ENCODE measurements around the gene LTBP1. TPM values are rescaled to one million over a fixed set of nuclear protein-coding genes. Genes with fewer than 3 reads are reported as not detected.

Gene LTBP1
- total RNA-seq, 1 experiment from 2014 or later = 10.3 TPM

- no peak overlapping the region for H3K4me2 ChIP-seq
- BruUV-seq (replicated peaks) = no TSS peak
- H2AFZ ChIP-seq = no peak overlapping the region
- TF ChIP-seq, protein P1, sequence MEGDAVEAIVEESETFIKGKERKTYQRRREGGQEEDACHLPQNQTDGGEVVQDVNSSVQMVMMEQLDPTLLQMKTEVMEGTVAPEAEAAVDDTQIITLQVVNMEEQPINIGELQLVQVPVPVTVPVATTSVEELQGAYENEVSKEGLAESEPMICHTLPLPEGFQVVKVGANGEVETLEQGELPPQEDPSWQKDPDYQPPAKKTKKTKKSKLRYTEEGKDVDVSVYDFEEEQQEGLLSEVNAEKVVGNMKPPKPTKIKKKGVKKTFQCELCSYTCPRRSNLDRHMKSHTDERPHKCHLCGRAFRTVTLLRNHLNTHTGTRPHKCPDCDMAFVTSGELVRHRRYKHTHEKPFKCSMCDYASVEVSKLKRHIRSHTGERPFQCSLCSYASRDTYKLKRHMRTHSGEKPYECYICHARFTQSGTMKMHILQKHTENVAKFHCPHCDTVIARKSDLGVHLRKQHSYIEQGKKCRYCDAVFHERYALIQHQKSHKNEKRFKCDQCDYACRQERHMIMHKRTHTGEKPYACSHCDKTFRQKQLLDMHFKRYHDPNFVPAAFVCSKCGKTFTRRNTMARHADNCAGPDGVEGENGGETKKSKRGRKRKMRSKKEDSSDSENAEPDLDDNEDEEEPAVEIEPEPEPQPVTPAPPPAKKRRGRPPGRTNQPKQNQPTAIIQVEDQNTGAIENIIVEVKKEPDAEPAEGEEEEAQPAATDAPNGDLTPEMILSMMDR (conservative IDR thresholded peaks at IDR 0.05) = no peak
- TF ChIP-seq EZH2 (IDR thresholded peaks at IDR 0.05; ENCODE audit: low read depth) = no peak
- H3K27me3 ChIP-seq (ENCODE audit: insufficient read depth, low read depth) = no peaks in the 10 kb centered on the region
- DNase-seq = no peak
- intact Hi-C loops (cut with micrococcal nuclease; ENCODE audit: unreplicated experiment) = no loop called here
- H4K20me1 ChIP-seq (ENCODE audit: insufficient read depth) = no peaks in the 10 kb centered on the region
- ChIA-PET POLR2A (ENCODE audit: unreplicated experiment) (no interaction called here), CTCF (no interaction called here)
- no peaks in the 10 kb centered on the region for H3K4me1 ChIP-seq (replicated peaks; ENCODE audit: insufficient read depth)
- no peaks in the 10 kb centered on the region for H3K9me3 ChIP-seq (ENCODE audit: insufficient read depth, low read depth)
- no peaks in the 10 kb centered on the region for H3K36me3 ChIP-seq (ENCODE audit: low read depth)
- H3F3A ChIP-seq (ENCODE audit: insufficient read depth, low read depth) = no peaks in the 10 kb centered on the region
- no peak overlapping the region for H3K27ac ChIP-seq
- H3K4me3 ChIP-seq = no peak overlapping the region
- H3K79me2 ChIP-seq (ENCODE audit: low read depth) = no peaks in the 10 kb centered on the region
- no peaks in the 10 kb centered on the region for H3K9me2 ChIP-seq (ENCODE audit: insufficient read depth)
These were observed 294.3 kb downstream of the LTBP1 start for GRCh38 chr2:33241072-33241471.

DNA sequence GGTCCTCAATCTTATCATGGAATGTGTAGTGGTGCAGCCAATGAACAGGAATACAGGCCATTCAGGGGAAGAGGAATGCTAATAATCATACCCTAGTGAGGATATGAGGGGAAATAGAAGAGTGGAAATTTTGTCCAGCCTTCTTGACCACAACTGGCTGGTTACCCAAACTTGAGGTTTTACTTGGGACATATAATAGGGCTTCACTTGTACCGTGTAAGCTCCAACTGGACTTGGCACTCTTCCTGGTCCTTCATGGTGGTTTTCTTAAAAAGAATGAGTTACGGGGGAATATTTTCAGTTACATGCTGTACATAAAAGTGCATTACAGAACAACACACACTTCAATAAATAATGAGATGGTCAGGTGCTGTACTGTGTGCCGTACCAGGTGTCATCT is 294.8 kb downstream of the LTBP1 start:
- Histone ChIP-seq H3K9me2 (ENCODE audit: insufficient read depth) (no peaks in the 10 kb centered on the region), H3K9me3 (ENCODE audit: insufficient read depth, low read depth) (no peaks in the 10 kb centered on the region), H3K27me3 (ENCODE audit: insufficient read depth, low read depth) (no peaks in the 10 kb centered on the region), H3K27ac (no peak overlapping the region), H3K4me3 (no peak overlapping the region), H3K36me3 (ENCODE audit: low read depth) (no peaks in the 10 kb centered on the region), H3K4me2 (no peak overlapping the region), H3K79me2 (ENCODE audit: low read depth) (no peaks in the 10 kb centered on the region), H3K4me1 (replicated peaks; ENCODE audit: insufficient read depth) (no peaks in the 10 kb centered on the region), H4K20me1 (ENCODE audit: insufficient read depth) (no peaks in the 10 kb centered on the region), H2AFZ (no peak overlapping the region), H3F3A (ENCODE audit: insufficient read depth, low read depth) (no peaks in the 10 kb centered on the region)
- BruUV-seq (replicated peaks) = no TSS peak
- CTCF ChIA-PET = no interaction called here
- intact Hi-C loops (cut with micrococcal nuclease; ENCODE audit: unreplicated experiment) = no loop called here
- DNase-seq = no peak
- no peak for TF ChIP-seq EZH2 (IDR thresholded peaks at IDR 0.05; ENCODE audit: low read depth)
- TF ChIP-seq, protein P1 (conservative IDR thresholded peaks at IDR 0.05) = no peak
- POLR2A ChIA-PET (ENCODE audit: unreplicated experiment) = no interaction called here

DNA sequence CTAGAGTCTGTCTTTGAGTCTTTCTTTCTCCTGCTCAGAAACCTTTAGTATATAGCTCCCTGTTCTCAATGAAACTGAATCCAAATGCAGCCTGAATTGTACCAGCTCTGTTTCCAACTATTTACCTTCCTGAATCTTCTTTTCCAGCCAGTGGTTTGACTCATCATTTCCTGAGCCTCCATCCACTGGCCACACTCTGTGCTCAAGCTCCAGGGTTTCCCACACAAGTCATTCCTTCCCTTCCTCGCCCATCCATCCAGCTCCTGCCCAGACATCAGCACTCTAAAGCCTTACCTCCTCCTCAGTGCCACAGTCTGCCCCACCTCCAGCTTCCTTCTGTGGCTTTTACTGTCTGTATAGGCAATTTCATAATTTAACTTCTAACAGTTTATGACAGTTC is 296.1 kb downstream of the LTBP1 start:
- Histone ChIP-seq H3K4me3 (no peak overlapping the region), H3K9me2 (ENCODE audit: insufficient read depth) (no peaks in the 10 kb centered on the region), H3K4me1 (replicated peaks; ENCODE audit: insufficient read depth) (no peaks in the 10 kb centered on the region), H3K79me2 (ENCODE audit: low read depth) (no peaks in the 10 kb centered on the region), H3F3A (ENCODE audit: insufficient read depth, low read depth) (no peaks in the 10 kb centered on the region), H3K9me3 (ENCODE audit: insufficient read depth, low read depth) (no peaks in the 10 kb centered on the region), H2AFZ (no peak overlapping the region), H3K36me3 (ENCODE audit: low read depth) (no peaks in the 10 kb centered on the region), H3K27me3 (ENCODE audit: insufficient read depth, low read depth) (no peaks in the 10 kb centered on the region), H3K4me2 (no peak overlapping the region), H3K27ac (no peak overlapping the region), H4K20me1 (ENCODE audit: insufficient read depth) (no peaks in the 10 kb centered on the region)
- ChIA-PET CTCF (no interaction called here), POLR2A (ENCODE audit: unreplicated experiment) (no interaction called here)
- DNase-seq = no peak
- TF ChIP-seq, protein P1 (conservative IDR thresholded peaks at IDR 0.05) = no peak
- no peak for TF ChIP-seq EZH2 (IDR thresholded peaks at IDR 0.05; ENCODE audit: low read depth)
- intact Hi-C loops (cut with micrococcal nuclease; ENCODE audit: unreplicated experiment) = no loop called here
- BruUV-seq (replicated peaks) = no TSS peak
